ENCODE data around the gene CFAP206. TPM values are rescaled to one million over a fixed set of nuclear protein-coding genes. Genes with fewer than 3 reads are reported as not detected.

Gene CFAP206
- total and polyA plus RNA-seq, 2 experiments from 2014 or later = not detected

DNA sequence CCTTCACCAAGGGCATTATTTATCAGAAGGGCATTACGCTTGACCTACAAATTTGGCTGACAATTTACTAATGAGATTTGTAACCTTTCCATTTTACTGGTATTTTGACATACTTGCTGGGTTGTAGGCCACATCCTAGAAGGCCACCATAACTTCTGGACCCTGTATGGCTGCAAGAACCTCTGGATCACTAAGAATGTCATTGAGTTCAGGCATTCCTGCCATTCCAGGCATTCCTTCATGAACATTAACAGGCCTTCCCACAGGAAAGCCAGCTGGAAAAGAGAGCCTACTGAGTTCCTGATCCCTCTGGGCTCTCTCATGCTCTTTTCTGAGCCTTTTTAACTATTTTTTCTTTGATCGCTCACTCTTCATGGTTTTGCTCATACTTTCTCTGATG lies 36.6 kb downstream of the CFAP206 start:
- no peaks in the 10 kb centered on the region for H3K9me2 ChIP-seq (ENCODE audit: insufficient read depth)
- H3K79me2 ChIP-seq (replicated peaks; ENCODE audit: insufficient read depth) = no peaks in the 10 kb centered on the region
- peak overlapping the region; percentile 84 for H3K27ac ChIP-seq (ENCODE audit: low read depth)
- H3F3A ChIP-seq (replicated peaks; ENCODE audit: low read depth) = no peaks in the 10 kb centered on the region
- no peaks in the 10 kb centered on the region for H3K36me3 Mint-ChIP-seq (ENCODE audit: low read depth)
- no peaks in the 10 kb centered on the region for H3K4me1 ChIP-seq (ENCODE audit: insufficient read depth)
- no peak overlapping the region for H3K4me3 ChIP-seq
- ATAC-seq (peak; percentile 99), DNase-seq (ENCODE audit: low spot score) (peak; percentile 85)
- no peaks in the 10 kb centered on the region for H3K27me3 Mint-ChIP-seq (ENCODE audit: insufficient read depth, low read depth, poor library complexity)
- peak overlapping the region; percentile 92 for H3K27ac Mint-ChIP-seq
- H3K9me3 Mint-ChIP-seq = no peaks in the 10 kb centered on the region
- no peak overlapping the region for H3K4me3 Mint-ChIP-seq
- 0 out of 2 replicates have a peak, but pooled peaks have one; percentile 34 for TF ChIP-seq CREB1 (CRISPR knock-in tag; IDR thresholded peaks at IDR 0.05; ENCODE audit: low read depth)
- TF ChIP-seq, protein P1, sequence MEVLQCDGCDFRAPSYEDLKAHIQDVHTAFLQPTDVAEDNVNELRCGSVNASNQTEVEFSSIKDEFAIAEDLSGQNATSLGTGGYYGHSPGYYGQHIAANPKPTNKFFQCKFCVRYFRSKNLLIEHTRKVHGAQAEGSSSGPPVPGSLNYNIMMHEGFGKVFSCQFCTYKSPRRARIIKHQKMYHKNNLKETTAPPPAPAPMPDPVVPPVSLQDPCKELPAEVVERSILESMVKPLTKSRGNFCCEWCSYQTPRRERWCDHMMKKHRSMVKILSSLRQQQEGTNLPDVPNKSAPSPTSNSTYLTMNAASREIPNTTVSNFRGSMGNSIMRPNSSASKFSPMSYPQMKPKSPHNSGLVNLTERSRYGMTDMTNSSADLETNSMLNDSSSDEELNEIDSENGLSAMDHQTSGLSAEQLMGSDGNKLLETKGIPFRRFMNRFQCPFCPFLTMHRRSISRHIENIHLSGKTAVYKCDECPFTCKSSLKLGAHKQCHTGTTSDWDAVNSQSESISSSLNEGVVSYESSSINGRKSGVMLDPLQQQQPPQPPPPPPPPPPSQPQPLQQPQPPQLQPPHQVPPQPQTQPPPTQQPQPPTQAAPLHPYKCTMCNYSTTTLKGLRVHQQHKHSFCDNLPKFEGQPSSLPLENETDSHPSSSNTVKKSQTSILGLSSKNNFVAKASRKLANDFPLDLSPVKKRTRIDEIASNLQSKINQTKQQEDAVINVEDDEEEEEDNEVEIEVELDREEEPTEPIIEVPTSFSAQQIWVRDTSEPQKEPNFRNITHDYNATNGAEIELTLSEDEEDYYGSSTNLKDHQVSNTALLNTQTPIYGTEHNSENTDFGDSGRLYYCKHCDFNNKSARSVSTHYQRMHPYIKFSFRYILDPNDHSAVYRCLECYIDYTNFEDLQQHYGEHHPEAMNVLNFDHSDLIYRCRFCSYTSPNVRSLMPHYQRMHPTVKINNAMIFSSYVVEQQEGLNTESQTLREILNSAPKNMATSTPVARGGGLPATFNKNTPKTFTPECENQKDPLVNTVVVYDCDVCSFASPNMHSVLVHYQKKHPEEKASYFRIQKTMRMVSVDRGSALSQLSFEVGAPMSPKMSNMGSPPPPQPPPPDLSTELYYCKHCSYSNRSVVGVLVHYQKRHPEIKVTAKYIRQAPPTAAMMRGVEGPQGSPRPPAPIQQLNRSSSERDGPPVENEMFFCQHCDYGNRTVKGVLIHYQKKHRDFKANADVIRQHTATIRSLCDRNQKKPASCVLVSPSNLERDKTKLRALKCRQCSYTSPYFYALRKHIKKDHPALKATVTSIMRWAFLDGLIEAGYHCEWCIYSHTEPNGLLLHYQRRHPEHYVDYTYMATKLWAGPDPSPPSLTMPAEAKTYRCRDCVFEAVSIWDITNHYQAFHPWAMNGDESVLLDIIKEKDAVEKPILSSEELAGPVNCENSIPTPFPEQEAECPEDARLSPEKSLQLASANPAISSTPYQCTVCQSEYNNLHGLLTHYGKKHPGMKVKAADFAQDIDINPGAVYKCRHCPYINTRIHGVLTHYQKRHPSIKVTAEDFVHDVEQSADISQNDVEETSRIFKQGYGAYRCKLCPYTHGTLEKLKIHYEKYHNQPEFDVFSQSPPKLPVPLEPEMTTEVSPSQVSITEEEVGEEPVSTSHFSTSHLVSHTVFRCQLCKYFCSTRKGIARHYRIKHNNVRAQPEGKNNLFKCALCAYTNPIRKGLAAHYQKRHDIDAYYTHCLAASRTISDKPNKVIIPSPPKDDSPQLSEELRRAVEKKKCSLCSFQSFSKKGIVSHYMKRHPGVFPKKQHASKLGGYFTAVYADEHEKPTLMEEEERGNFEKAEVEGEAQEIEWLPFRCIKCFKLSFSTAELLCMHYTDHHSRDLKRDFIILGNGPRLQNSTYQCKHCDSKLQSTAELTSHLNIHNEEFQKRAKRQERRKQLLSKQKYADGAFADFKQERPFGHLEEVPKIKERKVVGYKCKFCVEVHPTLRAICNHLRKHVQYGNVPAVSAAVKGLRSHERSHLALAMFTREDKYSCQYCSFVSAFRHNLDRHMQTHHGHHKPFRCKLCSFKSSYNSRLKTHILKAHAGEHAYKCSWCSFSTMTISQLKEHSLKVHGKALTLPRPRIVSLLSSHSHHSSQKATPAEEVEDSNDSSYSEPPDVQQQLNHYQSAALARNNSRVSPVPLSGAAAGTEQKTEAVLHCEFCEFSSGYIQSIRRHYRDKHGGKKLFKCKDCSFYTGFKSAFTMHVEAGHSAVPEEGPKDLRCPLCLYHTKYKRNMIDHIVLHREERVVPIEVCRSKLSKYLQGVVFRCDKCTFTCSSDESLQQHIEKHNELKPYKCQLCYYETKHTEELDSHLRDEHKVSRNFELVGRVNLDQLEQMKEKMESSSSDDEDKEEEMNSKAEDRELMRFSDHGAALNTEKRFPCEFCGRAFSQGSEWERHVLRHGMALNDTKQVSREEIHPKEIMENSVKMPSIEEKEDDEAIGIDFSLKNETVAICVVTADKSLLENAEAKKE (CRISPR knock-in tag; IDR thresholded peaks at IDR 0.05) = peak; percentile 100
- peak; percentile 92; the same call in 1 of the 2 replicates for TF ChIP-seq ZNF114 (CRISPR knock-in tag; IDR thresholded peaks at IDR 0.05)
- no peak for TF ChIP-seq ZNF331 (CRISPR knock-in tag; IDR thresholded peaks at IDR 0.05; ENCODE audit: low read depth)
- H3K36me3 ChIP-seq (ENCODE audit: insufficient read depth) = no peaks in the 10 kb centered on the region
- peaks cover 13% of the 10 kb centered on the region for H3K4me1 Mint-ChIP-seq
- peak overlapping the region; percentile 61 for H3K4me2 ChIP-seq
- H3K27me3 ChIP-seq (ENCODE audit: insufficient read depth) = no peaks in the 10 kb centered on the region
- H4K20me1 ChIP-seq (replicated peaks; ENCODE audit: insufficient read depth) = no peaks in the 10 kb centered on the region
- H2AFZ ChIP-seq = peak overlapping the region; percentile 6; the same call in 1 of the 2 replicates

DNA sequence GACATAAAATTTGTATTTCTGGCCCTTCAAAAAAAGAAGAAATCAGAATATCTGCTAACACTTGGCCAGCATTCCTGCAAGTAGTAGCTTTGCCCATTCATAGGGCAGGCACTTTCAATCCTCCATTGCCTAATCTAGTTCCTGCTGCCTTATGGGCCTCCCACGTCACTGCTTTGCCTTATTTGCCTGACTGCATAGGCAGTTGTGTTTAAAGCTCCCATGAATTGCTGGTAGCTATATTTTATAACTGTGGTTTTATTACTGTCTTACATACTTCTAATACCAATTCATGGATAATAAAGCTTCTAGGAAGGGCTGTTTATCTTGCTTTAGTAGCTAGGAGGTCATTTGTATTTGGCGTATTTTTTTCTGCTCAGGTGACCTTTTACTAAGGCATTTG lies 57.3 kb downstream of the CFAP206 start:
- no peak overlapping the region for H3K4me3 ChIP-seq
- peaks cover 1% of the 10 kb centered on the region for H3K27me3 Mint-ChIP-seq (ENCODE audit: insufficient read depth, low read depth, poor library complexity)
- H3K27ac ChIP-seq (ENCODE audit: low read depth) = no peak overlapping the region
- H4K20me1 ChIP-seq (replicated peaks; ENCODE audit: insufficient read depth) = no peaks in the 10 kb centered on the region
- no peaks in the 10 kb centered on the region for H3K9me3 Mint-ChIP-seq
- H3K79me2 ChIP-seq (replicated peaks; ENCODE audit: insufficient read depth) = no peaks in the 10 kb centered on the region
- no peaks in the 10 kb centered on the region for H3K36me3 ChIP-seq (ENCODE audit: insufficient read depth)
- H3F3A ChIP-seq (replicated peaks; ENCODE audit: low read depth) = no peaks in the 10 kb centered on the region
- H3K9me2 ChIP-seq (ENCODE audit: insufficient read depth) = no peaks in the 10 kb centered on the region
- no peak overlapping the region for H3K4me2 ChIP-seq
- H2AFZ ChIP-seq = no peak overlapping the region
- no peak overlapping the region for H3K4me3 Mint-ChIP-seq
- peaks cover 4% of the 10 kb centered on the region; the same call in 2 of the 3 replicates for H3K4me1 Mint-ChIP-seq
- DNase-seq (ENCODE audit: low spot score) = no peak
- H3K4me1 ChIP-seq (ENCODE audit: insufficient read depth) = no peaks in the 10 kb centered on the region
- H3K27ac Mint-ChIP-seq = no peak overlapping the region
- no peaks in the 10 kb centered on the region for H3K27me3 ChIP-seq (ENCODE audit: insufficient read depth)
- ATAC-seq = no peak
- H3K36me3 Mint-ChIP-seq (ENCODE audit: low read depth) = no peaks in the 10 kb centered on the region
- TF ChIP-seq JUNB (IDR thresholded peaks at IDR 0.05; ENCODE audit: unreplicated experiment) (no peak), EZH2phosphoT487 (IDR thresholded peaks at IDR 0.05; ENCODE audit: unreplicated experiment) (no peak), ZNF114 (CRISPR knock-in tag; IDR thresholded peaks at IDR 0.05) (no peak), POLR2AphosphoS5 (IDR thresholded peaks at IDR 0.05; ENCODE audit: low read depth) (no peak), STAT1 (IDR thresholded peaks at IDR 0.05; ENCODE audit: unreplicated experiment) (no peak)
- TF ChIP-seq, protein P2, sequence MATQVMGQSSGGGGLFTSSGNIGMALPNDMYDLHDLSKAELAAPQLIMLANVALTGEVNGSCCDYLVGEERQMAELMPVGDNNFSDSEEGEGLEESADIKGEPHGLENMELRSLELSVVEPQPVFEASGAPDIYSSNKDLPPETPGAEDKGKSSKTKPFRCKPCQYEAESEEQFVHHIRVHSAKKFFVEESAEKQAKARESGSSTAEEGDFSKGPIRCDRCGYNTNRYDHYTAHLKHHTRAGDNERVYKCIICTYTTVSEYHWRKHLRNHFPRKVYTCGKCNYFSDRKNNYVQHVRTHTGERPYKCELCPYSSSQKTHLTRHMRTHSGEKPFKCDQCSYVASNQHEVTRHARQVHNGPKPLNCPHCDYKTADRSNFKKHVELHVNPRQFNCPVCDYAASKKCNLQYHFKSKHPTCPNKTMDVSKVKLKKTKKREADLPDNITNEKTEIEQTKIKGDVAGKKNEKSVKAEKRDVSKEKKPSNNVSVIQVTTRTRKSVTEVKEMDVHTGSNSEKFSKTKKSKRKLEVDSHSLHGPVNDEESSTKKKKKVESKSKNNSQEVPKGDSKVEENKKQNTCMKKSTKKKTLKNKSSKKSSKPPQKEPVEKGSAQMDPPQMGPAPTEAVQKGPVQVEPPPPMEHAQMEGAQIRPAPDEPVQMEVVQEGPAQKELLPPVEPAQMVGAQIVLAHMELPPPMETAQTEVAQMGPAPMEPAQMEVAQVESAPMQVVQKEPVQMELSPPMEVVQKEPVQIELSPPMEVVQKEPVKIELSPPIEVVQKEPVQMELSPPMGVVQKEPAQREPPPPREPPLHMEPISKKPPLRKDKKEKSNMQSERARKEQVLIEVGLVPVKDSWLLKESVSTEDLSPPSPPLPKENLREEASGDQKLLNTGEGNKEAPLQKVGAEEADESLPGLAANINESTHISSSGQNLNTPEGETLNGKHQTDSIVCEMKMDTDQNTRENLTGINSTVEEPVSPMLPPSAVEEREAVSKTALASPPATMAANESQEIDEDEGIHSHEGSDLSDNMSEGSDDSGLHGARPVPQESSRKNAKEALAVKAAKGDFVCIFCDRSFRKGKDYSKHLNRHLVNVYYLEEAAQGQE (IDR thresholded peaks at IDR 0.05; ENCODE audit: unreplicated experiment) = no peak
